NCI-H345 treated with DMSO at 0.1 percent for 48 hours (cell line): ENCODE results near the gene NUP107.

Experiments used
- DNase-seq: peaks from one replicate; lab custom pipeline; 2025; ENCODE audit not compliant: unreplicated experiment; lab: John Stamatoyannopoulos, UW

Gene NUP107

GRCh38 chr12:68739891-68740290, 53.1 kb downstream of the NUP107 start:
- DNase-seq = no peak

GRCh38 chr12:68743356-68743755, 56.6 kb downstream of the NUP107 start:
- DNase-seq = no peak

GRCh38 chr12:68745376-68745903, 58.7 kb downstream of the NUP107 start:
- DNase-seq = no peak

GRCh38 chr12:68745904-68746571, 59.3 kb downstream of the NUP107 start, which contains the start of gene SLC35E3:
Gene SLC35E3 (plus strand): TSS chr12:68746176. CDS start chr12:68746378, 202 bp downstream.
- DNase-seq = peak; percentile 94

GRCh38 chr12:68746572-68747180, 59.9 kb downstream of the NUP107 start:
- DNase-seq = peak; percentile 25

- DNase-seq = no peak
These were observed 62.7 kb downstream of the NUP107 start for GRCh38 chr12:68749443-68749842.

- DNase-seq = no peak
These were observed 63.1 kb downstream of the NUP107 start for GRCh38 chr12:68749861-68750260.

- DNase-seq = no peak
These were observed 63.7 kb downstream of the NUP107 start for GRCh38 chr12:68750506-68750905.

- no peak for DNase-seq
These were observed 68.9 kb downstream of the NUP107 start for GRCh38 chr12:68755536-68756243.

- no peak for DNase-seq
These were observed 73.1 kb downstream of the NUP107 start for GRCh38 chr12:68759852-68760251.

- no peak for DNase-seq
These were observed 74.1 kb downstream of the NUP107 start for GRCh38 chr12:68760806-68761441.

GRCh38 chr12:68761442-68761812, 74.6 kb downstream of the NUP107 start:
- DNase-seq = no peak

GRCh38 chr12:68761901-68762630, 75.3 kb downstream of the NUP107 start:
- no peak for DNase-seq

GRCh38 chr12:68762691-68763090, 75.9 kb downstream of the NUP107 start:
- DNase-seq = no peak

GRCh38 chr12:68765696-68766095, 78.9 kb downstream of the NUP107 start:
- DNase-seq = no peak

GRCh38 chr12:68766646-68767045, 79.9 kb downstream of the NUP107 start:
- DNase-seq = no peak

- no peak for DNase-seq
These were observed 80.4 kb downstream of the NUP107 start for GRCh38 chr12:68767191-68767590.

GRCh38 chr12:68768431-68768939, 81.7 kb downstream of the NUP107 start:
- no peak for DNase-seq

- DNase-seq = no peak
These were observed 83.2 kb downstream of the NUP107 start for GRCh38 chr12:68769941-68770340.

GRCh38 chr12:68771223-68771925, 84.6 kb downstream of the NUP107 start:
- no peak for DNase-seq
